HG03457 (cell line): ENCODE results near the gene PCDH9.

ENCODE experiments used
- ATAC-seq: cut with Tn5 transposase; IDR thresholded peaks from one replicate; pipeline ENCODE4 v1.9.1; 2021; ENCODE audit warnings: moderate number of reproducible peaks; ENCODE audit not compliant: unreplicated experiment

PCDH9 gene

DNA sequence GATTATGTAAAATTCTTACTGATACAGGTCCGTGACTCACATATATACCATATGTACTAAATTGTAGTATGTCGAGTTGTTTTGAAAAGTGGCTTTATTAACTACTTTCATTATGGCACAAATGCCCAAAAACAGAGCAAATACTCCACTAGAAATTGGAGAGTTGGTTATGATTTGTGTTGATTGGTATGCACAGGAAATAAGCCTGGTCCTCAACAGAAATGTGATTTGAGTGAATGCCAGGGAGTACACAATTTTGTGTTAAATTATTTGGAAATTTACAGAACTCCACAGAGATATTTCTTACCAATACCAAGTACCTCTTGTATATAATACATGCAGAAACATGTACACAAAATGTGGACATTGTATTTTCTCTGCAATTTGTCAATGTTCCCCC lies 676.7 kb downstream of the PCDH9 start:
- ATAC-seq = no peak

DNA sequence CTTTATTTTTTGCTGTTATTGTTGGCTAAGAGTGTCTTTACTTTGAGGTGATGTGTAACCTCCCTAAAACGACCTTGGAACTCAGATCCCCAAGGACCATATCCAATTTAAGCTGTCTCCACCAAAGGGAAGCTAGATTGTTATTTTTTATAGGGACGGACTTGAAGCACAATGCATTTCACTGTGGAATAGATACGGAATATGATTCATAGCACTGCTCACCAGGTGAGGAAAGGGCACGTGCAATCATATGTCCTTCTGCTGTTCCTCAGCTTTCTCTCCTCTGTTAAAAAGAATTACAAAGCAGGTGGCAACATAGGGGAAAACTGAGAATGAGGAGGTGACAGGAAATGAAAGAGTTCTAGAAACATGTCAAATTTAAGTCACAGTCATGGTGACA lies 679.0 kb downstream of the PCDH9 start:
- no peak for ATAC-seq

DNA sequence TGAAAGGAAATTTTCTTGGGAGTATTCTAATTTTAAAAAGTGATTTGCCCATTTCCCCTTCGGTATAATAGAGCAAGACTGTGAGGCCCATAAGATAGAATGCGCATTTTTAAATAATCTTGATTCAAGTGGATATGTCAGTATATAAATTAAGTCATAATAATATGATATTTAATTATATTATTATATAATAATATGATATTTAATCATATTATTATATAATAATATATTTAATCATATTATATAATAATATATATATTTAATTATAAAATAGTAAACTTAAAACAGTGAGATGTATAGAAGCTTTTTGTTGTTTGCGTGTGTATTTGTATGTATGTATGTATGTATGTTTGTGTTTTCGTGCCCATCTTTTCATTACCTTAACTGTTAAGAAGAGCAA lies 682.5 kb downstream of the PCDH9 start:
- ATAC-seq = no peak

DNA sequence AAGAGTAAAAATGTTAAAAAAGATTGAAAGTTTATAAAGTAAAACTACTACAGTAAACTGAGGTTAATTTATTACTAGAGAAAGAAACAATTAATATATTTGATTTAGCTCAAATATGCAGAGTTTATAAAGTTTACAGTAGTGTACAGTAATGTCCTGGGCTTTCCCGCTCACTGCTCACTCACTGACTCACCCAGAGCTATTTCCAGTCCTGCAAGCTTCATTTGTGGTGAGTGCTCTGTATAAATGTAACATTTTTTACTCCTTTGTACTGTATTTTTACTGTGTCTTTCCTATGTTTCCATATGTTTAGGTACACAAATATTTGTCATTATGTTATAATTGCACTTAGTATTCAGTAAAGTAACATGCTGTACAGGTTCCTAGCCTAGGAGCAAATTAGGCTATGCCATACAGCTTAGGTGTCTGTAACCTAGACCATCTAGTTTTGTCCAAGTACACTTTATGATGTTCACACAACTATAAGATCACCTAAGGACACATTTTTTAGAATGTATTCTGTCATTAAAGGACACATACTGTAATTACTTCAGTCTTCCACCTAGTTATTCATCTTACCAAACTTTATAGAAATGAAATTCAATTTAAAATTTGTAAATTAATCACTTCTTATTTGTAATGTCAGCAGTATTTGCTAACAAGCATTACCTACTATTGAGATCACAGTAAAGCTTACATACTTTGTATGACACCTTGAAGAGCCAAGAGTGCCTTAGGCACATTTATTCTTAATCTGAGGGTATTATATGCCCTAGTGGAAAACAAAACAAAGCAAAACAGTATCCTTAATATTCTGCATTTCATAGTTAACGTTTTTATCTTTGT lies 683.4 kb downstream of the PCDH9 start:
- no peak for ATAC-seq

DNA sequence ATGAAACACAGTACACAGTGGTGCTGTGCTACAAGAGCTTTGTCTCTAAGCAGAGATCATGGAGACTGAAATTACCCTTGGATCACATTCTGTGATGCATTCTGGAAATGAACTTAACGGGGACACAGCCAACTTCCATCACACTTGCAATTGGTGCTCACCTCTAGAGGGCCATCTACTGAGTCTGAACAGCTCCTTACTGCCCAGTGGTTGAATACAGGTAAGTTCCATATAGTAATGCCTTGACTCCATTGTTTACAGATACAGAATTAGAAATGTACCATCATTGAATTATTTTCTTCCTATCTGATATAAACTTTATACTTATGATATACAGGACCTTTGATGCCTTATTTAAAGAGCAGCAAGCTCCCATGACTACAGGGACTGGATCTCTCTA lies 686.4 kb downstream of the PCDH9 start:
- no peak for ATAC-seq

DNA sequence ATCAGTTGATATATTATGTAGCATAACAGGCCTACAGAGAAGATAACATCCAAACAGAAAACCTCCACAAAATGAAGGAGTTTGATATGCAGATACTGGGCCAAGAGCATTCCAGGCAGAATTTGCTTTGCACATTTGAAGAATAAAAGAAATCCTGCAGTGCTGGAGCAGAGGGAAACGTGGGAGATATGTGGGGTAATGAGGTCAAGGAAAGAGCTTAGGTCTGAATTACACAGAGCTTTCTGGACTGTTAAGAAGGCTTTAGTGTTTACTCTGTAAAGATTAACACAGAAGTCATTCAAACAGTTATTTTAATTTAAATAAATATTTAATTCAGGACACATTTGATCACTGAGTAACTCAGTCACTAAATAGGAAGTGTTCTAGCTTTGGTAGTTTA lies 692.7 kb downstream of the PCDH9 start:
- no peak for ATAC-seq

DNA sequence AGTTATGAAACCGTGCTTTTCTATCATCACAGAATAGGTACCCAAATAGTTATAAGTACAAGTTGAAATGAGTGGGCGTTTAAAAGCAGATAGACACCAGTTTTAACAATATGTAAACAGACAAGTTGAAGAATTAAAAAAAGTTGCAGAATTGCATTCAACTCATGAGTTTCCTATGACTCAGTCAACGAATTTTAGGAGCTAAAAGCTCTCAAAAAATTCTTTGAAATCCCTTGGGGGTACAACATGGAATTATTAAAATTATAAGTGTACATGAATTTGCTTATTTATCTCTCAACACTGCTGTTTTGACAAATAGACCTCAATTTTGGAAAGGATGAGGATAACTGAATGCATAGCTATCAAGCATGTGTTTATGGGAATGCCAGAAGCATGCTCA lies 693.4 kb downstream of the PCDH9 start:
- ATAC-seq = no peak

DNA sequence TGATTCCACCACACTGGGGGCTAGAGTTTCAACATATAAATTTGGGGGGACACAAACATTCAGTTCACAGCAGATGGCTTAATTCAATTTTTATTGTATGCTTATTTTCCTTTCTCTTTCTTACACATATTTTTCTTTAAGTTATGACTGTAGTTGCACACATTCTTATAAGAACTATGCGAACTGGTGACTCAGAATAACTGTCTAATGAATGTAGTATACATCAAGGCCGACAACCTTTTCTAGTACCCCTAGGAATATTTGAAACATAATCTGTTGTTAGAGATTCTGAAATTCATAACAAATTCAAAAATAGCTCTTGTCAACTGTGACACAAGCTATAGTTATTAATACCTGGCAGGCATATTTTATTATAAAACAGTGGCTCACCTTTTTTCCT lies 695.6 kb downstream of the PCDH9 start:
- ATAC-seq = no peak

DNA sequence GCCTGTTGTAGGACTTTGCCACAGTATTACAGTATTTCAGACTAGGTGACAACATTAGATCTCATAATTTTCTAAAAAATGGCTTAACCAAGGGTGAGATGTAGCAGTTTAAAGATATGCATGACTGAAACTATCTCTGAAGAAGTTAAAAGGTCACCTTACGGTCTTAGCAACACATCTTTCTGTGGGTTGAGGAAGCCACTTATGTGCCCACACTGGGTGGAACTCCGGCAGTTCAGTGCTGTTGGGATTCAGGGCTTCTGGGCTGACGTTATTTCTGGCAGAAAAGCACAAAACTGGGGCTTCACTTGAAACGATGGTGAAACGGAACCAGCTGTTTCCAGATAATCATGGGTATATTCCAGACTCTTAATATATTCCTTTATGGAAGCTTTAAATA lies 697.3 kb downstream of the PCDH9 start:
- ATAC-seq = no peak

DNA sequence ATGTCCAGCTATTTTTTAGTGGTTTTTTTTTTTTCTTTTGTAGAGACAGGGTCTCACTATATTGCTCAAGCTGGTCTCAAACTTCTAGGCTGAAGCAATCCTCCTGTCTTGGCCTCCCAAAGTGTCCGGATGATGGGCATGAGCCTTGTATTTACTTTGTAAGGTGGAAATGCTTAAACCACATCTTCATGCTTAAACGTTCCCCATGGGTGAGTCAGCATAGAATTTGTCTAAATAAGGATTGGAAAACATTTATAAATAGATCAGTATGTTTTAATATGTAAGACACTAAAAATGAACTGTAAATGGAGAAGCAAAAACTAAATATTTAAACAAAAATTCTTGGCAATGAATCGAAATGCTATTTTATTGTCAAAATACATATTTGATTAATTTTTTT lies 698.0 kb downstream of the PCDH9 start:
- ATAC-seq = no peak

DNA sequence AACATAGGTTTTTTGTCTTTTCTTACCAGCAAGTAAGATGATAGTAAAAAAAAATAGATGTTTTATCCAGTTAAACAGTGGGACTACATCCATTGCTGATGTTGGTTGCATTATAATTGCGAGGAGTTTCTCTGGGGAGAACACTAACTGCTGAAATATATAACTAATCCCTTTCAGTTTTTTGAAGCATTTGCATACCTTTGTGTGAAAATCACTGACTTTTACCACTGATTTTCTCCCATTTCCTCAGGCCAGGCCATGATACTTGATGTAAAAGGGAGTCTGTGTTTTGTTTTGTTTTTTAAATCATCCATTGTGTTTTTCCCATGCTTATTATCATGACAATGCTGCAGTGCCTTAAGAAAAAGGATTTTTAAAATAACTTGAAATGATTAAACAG lies 699.5 kb downstream of the PCDH9 start:
- no peak for ATAC-seq

DNA sequence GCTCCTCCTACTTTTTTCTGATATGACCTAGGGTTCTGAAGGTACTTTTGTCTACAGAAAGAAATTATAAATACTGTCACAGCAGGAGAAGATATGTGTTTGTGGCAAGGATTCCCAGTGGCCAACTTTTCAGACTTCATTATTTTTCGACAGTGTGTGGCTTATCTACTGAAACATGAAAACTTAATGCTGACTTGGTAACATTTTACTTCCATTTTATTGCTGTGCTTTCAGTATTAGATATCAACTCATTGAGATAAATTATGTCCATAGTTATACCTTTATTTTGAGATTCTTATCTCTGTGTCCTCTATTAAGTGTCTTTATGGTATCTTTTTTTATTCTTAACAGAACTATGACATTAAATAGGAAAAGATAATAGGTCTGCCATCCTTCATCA lies 700.0 kb downstream of the PCDH9 start:
- no peak for ATAC-seq

DNA sequence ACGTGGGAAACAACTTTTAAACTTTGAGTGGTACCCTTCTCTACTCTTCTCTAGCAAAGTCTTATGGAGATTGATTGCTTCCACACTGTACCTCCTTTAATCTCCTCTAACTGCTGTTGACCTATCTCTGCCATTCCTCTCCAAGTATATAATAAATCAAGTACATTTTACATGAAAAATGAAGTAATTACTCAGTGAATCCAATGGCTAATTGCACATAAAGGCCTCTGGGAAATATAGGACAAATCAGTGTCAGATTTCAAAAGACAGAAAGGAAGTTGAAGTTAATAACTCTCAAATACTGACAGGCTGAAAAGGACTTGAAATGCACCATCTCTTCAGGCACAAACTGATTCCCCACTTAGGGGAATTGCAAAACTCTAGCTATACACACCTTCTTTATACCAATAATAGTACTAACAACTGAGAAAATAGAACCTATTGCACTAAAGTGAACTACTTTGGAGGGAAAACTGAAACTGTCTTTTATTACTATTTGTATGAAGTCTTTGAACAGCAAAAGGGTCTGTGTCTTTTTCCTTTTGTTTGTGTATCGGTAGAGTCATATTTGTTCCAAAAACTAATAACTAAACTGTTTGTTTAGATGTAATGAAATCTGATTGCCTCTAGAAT lies 701.1 kb downstream of the PCDH9 start:
- no peak for ATAC-seq

DNA sequence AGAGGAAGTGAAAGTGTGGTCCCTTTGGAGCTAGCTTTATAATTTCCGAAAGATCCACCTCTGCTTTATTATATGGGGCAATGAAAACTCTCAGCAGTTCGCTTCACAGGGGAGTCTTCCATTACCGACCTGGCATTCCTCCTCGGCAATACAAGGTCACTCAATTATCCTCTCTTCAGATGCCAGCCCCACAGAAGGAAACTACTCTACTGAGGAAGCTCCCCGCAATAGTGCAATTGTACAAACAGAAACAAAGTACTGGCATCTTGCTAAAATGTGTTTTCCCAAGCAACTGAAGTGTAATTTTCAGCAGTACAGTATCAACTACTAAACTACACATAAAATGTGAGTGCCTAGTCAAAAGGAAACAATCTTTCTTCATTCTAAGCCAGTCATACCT lies 702.0 kb downstream of the PCDH9 start:
- no peak for ATAC-seq

DNA sequence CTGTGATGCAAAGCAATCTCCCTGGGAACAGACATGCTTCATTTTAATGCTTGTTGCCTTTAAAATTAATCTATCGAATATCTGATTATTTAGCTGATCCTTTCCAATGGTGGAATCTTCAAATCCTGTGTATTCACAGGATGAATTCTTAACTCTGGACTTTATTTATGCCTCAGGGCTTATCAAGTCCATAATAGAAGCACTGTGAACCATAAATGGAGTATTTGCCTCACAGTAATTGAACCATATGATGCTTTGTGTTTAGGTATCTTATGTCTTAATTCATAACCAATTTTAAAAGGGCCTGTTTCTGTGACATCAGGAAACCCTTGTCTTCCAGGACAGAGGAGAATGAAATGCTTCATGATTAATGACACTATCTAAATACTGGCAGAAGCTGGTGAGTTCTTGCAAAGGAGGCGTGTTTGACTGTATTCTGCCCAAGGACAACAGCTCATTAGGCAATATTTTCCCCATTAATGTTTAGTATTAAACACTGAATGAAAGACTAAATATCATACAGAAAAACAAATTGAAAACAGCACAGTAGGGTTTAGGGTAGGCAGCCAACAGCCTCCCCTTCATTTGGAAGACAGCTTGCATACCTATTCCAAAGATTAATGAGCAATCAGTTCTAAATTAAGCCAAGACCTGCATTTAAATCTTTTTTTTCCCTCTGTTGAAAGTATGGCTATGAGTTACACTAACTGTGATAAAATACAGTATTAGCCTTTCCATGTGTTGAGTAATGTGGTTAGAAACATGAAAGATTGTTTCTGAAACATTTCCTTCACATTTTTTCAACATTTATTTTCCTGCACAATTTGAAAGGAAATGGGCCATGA lies 709.4 kb downstream of the PCDH9 start:
- no peak for ATAC-seq

DNA sequence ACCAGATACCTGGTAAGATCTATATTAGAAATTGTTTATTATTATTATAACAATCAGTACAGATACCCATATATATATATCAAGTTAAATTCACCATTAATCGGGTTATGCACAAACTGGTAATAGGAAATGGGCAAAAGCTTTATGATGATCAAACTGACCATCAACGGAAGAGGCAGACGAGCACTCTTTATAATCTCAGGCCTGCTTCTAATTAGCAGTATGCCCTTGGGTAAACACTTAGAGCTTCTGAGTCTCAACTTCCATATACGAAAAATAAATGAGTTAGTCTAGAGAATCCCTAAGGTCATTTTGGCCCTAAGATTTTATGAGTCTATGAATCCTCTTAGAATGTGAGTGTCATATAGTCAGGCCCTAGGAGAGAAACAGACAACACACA lies 710.9 kb downstream of the PCDH9 start:
- ATAC-seq = no peak

DNA sequence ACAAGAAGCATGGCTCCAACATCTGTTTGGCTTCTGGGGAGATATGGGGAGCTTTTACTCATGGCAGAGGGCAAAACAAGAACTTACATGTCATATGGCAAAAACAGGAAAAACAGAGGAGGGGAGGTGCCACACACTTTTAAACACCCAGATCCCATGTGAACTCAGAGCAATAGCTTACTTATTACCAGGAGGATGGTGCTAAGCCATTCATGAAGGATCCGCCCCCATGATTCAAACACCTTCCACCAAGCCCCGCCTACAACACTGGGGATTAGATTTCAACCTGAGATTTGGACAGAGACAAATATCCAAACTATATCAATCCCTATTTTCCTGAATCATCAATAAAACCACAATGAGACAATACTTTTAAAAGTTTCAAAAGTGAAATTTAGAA lies 712.1 kb downstream of the PCDH9 start:
- no peak for ATAC-seq

DNA sequence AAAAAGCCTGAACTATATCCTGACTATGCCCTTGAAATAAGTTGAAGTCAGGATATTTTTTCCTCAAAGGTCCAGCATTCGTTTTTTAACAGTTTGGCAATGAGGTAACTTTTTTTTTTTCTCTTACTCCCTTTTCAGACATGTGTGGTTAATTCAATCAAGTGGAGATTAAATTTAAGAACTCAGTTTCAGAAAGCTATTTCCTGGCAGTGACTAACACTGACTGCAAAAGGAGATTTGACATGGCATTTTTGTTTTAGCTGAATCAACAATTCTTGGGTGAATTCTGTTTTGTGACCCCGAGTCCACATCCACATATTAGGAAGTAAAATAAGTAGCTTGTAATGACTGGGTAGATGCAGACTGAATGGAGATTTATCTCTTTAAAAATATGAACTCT lies 716.4 kb downstream of the PCDH9 start:
- no peak for ATAC-seq

DNA sequence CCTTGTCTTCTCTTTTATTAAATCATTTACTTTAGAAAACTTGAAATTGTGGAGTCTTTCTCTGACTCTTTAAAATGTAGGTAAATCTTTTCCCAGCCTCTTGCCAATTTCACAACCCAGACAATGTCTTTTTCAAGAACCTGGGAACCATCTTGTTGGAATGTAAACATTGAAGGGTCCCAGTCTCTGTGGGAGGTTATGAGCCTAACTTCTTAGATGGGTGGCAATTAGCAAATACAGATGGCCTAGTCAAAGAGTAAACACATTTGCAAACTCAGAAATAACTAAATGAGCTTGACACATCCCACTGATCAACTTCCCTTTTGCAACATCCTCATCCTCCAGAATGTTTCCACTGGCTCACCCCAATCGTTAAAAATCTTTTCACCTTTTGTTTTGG lies 721.0 kb downstream of the PCDH9 start:
- ATAC-seq = no peak

DNA sequence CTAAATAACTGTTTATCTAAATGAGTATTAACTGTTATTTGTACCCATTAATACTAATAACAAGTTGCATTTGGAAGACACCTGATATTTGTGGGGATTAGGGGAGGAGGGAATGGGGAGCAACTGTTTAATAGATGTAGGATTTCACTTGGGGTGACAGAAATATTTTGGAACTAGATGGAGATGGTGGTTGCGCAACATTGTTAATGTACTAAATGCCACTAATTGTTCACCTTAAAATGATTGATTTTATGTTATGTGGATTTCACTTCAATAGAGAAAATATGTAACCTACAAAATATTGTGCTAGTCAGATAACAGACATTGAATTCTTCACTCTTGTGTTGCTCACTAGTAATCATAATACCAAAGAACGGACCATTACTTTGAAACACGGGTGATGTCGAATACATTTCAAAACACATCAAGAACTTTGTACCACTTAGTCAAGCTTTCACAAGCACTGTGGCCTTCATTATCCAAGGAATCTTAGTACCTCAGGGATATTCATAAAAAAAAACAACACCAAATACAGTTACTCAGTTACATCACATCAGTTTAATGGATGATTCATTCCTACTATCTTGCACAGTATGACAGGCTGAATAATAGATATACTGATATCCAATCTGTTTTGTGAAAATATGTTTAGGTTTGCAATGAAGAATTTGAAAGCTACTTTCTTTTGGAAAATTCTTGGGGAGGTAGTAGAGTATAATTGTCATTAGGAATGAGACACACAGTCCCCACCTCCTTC lies 721.8 kb downstream of the PCDH9 start:
- ATAC-seq = no peak

DNA sequence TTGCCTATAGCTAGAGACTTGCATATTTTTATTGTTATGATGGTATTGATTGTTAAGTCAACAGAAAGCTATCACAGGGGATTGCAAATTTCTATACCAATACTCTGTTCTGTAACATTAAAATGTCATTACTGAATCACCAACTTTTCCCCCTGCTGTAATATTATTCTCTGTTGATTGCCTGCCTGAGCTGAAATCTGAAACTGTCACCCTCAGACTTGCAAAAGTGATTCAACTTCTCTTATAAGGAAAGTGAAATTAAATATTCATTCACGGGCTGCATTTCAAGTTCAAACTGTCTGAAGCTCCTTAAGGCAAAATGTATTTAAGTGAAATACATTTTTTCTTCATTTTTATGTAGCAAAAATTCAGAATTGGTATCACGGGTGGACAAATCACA lies 723.2 kb downstream of the PCDH9 start:
- no peak for ATAC-seq
